GM19395 (cell line): ENCODE data around the gene HEG1.
"Not testable (repeated sequence)": the region's sequence is repeated elsewhere in the genome, so short reads cannot be mapped to it uniquely, and the experiment has no call there.

Experiments
- ATAC-seq: cut with Tn5 transposase; IDR thresholded peaks from one replicate; pipeline ENCODE4 v1.9.1; 2021; ENCODE audit warnings: mild to moderate bottlenecking, moderate library complexity; ENCODE audit not compliant: unreplicated experiment

Gene HEG1

DNA sequence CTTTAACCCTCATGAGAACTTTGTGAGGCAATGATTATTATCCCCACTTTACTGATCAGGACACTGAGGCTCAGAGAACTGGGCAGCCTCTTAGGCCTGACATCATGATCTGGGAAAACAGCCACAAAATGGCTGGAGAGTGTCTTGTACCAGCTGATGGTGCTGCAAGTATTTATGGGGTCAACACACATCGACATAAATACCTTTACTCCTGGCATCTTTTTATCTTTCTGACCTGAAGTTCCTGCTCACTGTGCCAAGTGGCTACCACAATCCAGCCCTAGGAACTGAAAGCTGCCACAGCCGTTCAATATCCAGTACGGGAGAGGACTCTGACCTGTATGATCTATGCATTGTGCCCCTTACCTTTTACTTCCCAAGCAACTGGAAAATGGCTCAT lies 92.0 kb downstream of the HEG1 start:
- ATAC-seq: no peak

DNA sequence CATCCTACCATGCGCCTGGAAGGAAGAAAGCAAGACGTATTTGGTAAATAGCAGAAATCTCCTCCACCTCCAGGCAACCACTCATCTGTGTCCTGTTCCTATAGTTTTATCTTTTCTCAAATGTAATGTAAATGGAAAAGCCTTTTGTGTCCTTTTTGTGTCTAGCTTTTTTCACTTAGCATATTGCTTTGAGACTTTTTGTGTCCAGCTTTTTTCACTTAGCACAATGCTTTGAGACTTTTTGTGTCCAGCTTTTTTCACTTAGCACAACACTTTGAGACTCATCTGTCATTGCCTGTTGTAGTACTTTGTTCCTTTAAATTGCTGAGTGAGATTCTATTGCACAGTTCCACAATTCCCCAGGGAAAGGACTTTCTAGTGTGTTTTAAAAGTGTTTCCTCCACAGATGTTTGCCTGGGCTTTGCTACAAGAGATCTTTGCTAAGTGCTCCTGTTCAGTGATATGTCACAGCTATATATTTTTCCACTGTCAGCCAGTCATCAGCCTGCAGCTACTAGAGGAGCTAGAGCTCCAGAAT lies 93.3 kb downstream of the HEG1 start:
- no peak for ATAC-seq

DNA sequence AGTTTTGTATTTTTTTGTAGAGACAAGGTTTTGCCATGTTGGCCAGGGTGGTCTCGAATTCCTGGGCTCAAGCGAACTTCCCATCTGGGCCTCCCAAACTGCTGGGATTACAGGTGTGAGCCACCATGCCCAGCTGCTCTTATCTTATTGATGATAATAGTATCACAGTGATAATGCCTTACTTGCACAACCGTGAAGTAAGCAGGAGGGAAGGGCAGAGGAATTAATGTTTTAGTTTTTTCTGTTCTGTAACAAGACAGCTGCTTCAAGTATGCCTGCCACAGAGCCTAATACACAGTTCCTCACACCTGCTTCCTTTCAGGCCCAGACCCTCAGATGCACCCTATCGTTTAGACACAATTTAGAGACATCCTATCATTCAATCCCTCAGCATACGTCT lies 95.1 kb downstream of the HEG1 start:
- ATAC-seq: no peak

DNA sequence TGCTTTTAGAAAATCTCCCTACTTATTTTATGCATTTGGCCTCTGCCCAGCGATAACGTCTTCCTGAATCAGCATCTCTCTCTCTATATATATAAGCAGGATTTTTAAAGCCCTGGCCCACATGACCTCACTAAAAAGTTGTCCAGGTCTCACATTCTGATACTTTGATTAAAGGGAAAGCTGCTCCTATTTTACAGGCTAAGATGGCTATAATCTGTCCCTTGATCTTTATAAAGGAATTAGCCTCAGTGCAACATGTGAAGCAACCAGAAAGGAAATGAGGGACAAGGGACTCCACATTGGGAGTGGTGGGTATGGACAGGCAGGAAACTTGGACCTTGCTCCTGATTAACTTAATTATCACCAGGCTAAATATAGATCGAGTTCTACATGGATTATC lies 95.7 kb downstream of the HEG1 start:
- ATAC-seq: no peak

DNA sequence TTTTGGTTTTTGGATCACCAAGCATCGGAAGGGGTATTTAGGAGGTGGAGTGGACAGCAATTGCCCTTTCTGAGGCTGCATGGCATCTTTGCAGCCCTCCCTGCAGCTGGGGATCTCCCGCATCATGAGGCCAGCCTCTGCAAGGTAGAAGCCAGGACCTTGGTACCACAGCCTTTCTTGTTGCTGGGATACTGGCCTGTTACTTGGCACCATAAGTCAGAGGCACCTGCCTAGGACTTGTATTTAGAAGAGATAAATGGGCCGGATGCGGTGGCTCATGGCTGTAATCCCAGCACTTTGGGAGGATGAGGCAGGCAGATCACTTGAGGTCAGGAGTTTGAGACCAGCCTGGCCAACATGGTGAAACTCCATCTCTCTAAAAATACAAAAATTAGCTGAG lies 97.8 kb downstream of the HEG1 start:
- ATAC-seq: not testable (repeated sequence)

DNA sequence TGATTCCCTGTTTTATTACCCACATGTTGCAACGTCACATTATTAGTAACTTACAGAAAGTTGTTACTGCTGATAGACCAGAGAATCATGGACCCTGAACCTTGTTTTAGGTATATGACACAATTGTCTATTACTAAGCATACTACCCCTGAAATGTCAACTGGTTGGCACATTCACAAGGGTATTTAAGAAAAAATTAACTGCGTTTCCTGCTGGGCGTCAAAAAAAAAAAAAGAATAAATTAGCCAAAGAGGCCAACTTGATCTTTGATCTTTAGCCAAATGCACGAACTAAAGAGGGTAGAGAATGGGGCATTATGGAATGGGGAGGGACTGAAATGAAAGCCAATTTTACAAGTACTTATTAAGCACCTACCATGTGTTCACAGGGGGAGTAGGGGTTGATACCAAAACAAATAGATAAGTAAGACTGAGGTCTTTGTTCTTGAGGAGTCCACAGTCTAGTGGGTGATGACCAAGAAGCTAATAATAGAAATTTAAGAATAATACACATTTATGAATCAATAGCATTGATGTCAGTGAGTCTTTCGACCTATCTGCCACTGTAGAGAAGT lies 103.4 kb downstream of the HEG1 start:
- ATAC-seq: no peak

DNA sequence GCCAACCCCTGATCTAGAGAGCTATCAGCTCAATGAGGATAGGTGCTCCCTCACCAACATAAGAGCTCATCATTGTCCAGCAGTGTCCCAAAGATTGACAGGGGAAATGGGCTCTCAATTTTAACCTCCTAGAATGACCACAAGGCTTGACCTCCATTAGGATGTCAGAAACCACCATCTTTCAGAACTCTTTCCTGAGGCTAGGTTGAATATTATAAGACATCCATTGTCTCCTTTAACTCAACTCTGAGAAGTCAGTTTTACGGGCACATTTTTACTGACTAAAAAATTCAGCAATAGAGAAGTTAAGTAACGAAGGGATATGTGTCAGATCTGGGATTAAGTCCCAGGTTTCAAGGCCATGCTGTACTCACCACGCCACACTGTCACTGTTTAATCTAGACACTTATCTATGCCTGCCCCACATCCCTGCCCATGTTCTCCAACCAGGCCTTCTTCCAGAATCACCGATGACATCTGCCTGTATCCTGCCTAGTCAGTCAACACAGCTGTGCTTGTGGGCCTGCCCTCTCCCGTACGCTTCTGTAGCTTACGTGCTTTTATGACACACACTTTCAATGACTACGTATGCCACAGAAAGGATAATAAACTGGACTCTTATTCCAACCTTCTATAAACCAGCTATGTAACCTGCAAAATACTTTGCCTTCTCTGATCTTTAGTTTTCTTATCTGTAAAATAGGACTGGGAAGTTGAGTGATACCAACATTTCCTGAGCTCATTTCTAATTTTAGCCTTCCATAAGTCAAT lies 104.1 kb downstream of the HEG1 start:
- ATAC-seq: no peak

DNA sequence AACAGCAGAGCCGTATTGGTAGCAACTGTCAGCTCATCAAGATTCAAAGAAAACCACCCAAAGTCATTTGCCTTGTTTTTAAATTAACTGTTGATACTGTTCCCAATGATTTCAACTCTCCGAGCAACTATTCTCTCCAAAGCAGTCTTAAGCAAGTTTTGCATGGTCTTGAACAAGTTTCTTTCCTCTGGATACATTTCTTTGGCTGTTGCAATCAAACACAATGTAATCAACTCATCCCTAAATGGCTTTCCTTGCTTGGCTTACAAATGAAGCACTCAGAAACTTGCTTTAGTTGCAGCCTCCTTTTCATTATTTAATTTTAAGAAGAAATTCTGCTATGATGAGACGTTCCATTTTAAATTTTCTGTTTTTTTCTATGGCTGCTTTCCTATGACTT lies 105.8 kb downstream of the HEG1 start:
- ATAC-seq: no peak

DNA sequence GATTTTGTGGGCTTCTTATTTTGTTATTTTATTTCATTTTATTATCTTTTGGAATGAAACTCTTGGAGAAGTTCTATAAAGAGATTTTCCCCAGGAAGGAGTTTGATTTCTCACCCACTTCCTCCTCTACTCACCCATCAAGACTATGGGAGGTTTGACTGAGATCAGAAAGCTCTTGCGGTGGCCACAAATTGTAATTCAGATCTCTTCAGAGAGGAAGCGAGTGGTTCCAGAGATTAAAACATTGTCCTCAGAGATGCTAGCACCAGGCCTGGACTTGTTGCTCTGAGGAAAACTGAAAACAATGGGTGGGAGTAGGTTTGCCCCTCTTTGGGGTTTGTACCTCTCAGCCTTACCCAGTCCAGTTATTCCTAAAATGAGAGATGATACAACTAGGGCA lies 113.2 kb downstream of the HEG1 start:
- no peak for ATAC-seq

DNA sequence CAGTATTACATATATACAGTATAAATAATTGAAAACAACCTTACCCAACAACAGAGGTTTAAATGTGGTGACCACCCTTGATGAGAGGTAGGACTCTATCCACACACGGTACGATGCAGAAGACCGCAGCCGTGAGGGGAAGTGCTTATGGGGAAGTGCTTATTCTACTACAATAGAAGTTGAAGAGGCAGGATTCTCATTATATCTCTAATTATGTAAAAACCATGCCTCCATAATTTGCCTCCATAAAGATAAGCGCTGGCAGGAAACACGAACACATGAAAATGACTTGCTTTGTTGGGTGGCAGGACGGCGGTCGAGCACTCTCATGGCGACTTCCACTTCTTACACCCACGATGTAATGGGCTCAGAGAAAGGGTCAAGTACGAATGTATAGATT lies 114.0 kb downstream of the HEG1 start:
- no peak for ATAC-seq

DNA sequence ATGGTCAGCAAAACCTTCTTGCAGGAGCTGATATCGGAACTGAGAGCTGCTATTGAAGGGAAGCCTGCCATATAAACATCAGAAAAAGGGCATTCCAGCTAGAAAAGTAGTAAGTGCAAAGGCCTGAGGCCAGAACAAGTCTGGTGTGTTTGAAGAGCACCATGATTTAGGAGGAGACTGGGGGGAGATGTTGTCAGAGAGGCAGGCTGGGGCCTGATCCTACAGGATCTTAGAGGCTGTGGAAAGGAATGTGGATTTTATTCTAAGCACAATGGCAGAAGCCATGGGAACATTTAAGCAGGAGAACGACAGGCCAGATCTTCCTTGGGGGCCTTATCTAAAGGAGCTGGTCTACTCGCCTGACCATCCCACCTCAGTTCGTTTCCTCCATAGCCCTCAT lies 116.1 kb downstream of the HEG1 start:
- no peak for ATAC-seq

DNA sequence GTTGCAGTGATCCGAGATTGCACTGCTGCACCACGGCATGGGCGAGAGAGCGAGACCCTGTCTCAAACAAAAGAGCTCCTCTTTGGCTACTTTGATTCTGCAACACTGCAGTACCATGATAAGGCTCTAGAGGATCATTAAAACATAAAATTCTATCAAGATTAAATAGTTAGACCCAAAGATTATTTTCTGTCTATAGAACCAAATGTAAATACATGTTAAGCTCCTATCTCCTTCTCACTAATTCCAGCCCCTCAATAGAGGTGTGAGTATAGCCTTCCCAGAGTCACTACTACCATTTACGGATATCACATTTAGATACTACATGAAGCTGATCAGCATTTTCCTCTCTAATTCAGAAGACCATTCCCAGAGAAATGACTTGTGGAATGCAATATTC lies 116.9 kb downstream of the HEG1 start:
- ATAC-seq: no peak

DNA sequence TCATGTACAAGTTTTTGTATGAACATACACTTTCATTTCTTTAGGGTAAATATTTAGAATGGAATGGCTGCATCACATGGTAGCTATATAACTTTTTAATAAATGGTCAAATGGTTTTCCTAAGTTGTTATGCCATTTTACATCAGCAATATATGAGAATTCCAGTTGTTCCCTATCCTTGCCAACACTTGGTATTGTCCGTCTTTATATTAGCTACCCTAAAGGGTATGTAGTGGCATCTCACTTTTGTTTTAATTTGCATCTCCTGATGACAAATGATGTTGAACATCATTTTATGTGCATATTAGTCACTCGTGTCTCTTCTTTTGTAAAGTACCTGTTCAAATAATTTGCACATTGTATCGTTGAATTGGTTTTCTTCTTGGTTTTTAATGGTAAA lies 118.7 kb downstream of the HEG1 start:
- no peak for ATAC-seq

DNA sequence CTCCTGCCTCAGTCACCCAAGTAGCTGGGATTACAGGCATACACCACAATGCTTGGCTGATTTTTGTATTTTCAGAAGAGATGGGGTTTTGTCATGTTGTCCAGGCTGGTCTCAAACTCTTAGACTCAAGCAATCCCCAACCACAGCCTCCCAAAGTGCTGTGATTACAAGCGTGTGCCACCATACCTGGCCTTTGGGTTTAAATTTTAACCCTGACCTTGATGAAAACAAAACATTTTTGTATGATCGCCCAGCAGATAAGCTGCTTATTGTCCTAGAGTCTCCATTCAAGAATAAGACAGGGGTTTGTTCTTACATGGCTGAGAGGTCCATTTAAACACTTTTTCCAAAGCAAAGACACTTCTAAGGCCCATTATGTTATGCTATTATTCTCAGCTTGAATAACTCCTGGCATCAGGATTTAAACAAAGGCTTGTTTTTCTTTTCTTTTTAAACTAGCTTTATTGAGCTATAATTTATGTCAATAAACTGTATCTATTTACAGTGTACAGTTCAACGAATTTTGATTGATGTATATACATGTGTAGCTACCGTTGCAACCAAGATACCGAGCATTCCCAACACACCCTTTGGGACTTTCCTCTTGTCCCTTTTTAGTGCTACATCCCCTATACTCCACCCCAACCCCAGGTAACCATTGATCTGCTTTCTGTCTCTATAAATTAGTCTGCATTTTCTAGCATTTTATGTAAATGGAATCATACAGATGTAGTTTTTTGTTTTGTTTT lies 119.8 kb downstream of the HEG1 start:
- ATAC-seq: no peak

DNA sequence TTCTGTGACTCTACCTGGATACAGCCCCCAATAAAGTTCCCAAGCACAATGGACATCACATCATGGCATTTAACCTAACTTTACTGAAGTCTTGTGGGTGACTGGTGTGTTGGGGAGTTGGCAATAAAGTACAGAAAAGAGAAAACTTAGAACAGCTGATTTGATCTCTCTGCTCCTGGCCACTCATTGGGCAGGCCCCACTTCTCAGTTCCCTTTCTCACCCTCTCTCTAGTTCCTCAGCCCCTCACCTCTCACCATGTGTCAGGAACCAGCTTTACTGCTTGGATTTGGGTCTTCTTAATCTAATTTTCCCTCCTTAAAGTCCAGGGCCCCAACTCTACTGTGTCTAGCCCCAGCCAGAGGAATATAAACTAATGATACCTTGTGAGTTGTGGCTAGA lies 120.5 kb downstream of the HEG1 start:
- ATAC-seq: peak; percentile 66

DNA sequence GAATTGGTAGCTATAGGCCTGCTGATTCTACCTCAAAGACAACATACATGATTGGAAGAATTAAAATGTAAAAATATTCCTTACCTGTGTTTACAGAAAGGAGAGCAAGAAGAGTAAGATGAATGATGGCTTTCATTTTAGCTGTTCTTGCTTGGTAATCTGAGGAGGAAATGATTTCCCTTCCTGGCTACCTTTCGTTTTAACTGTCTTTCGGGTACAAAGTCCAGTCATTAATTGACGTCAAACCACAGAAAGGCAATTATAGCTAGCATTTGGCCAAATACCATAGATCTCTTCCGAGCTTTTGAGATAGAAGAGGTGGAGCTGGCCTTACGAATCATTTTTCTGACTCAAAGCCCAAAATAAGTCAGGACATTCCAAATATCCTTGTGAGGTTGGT lies 121.2 kb downstream of the HEG1 start, which contains the start of gene MUC13:
TSS of gene MUC13 (minus strand) at position 175 of the 400 bp plus-strand sequence. CDS start at position 136, 39 bp downstream.
- ATAC-seq: no peak

DNA sequence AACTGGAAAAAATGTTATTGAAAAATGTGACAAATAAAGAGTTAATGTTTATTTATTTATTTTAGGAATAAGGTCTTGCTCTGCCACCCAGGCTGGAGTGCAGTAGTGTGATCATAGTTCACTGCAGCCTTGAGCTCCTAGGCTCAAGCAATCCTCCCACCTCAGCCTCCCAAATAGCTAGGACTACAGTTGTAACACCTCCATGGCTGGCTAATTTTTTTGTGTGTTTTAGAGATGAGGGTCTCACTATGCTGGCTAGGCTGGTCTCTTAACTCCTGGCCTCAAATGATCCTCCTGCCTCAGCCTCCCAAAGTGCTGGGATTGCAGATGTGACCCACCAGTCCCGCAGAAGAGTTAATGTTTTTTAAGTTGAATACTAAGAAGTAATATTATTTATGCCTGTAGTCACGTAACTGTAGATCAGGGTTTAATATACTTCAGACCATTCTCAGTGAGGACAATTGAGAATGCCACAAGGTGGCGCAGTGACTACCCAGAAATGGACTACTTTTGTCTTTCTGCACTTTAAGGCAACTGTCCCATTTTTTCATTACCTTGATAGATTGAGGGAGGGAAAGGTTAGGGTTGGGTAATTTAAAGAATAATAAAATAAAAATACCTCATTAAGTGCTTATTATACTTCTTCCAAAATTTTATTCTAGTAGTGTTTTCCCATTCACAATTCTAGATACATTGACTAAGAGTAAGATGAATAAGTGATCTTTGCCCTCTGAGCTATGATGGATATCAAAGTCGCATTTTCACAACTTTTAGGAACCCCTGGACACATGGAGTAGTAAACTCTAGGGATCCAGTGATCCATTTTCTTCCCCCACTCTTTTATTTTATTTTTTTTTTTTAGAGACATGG lies 127.2 kb downstream of the HEG1 start:
- ATAC-seq: no peak

DNA sequence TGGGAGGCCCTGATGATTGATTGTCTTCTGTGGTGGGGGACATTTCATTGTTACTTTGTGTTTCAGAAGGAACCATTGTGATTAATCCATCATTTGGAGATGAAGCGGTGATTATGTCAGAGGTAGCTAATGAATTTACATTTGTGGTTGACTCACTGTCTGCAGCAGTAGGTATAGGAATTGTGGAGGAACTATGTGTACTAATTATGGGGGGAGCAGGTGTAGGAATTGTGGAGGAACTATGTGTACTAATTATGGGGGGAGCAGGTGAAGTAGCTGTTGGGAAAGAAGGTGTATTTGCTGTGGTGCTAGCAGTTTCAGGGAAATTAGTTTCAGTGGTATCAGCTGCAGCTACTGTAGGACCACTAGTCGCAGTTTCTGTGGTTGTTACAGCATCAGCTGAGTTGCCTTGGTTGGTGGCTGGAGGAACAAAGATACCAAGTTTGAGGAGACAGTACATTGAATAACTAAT lies 128.2 kb downstream of the HEG1 start:
- peak; percentile 87 for ATAC-seq

DNA sequence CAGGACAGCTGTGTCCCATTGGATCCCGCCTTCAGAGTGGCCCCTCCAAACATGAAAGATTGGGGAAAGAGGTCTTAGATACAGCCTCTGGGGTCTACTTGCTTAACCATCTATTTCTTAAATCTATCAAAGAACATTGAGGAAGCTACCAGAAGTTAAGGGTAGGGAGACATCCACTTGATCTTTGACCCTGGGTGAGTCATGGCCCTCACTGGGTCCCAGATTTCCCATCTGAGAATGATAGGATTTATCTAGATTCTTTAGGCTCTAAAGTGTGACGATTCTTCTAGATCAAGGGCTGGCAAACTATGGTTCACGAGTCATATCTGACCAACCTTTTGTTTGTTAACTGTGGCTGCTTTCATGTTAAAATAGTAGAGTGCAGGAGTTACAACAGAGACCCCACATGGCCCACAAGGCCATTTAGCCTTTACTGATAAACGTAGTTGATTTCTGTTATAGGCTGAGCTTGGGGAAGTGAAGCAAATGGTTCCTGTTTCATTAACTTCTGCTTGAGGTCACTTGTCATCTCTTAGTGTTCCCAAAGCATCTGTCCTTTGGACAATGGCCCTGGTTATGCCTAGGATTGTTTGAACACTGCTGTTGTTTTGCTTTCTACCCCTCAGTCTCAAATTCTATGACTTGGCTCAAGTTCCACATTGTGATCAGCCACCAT lies 129.2 kb downstream of the HEG1 start:
- no peak for ATAC-seq

DNA sequence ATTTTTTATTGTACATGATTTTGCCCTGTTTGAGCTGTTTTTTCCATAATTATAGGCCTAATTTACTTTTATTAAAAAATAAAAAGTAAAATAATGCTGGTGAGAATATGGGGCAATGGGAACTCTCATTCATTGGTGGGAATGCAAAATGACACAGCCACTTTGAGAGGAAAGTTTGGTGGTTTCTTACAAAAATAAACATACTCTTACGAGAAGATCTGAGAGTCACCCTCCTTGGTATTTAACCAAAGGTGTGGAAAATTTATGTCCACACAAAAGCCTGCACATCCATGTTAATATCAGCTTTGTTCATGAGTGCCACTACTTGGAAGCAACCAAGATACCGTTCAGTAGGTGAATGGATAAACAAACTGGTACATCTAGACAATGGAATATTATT lies 131.1 kb downstream of the HEG1 start:
- ATAC-seq: no peak
